Bronchial epithelial cell (primary cell): Measurements from ENCODE around the gene ARID3A. TPM values are rescaled to one million over a fixed set of nuclear protein-coding genes. Genes with fewer than 3 reads are reported as not detected.

Experiments
- DNase-seq: peaks from one replicate; pipeline ENCODE4 v3.0.0-alpha.2; 2010; ENCODE audit warnings: low read depth
- FAIRE-seq: peaks from 2 replicates; lab custom pipeline; 2011; peaks lifted over from hg19 to GRCh38; lab: Jason Lieb, UNC
- H3K27me3 ChIP-seq: 2 replicates; pipeline ENCODE4 v1.5.1; 2011; ENCODE audit warnings: low read length; ENCODE audit not compliant: control insufficient read depth, insufficient read depth
- H3K36me3 ChIP-seq: 2 replicates; pipeline ENCODE4 v1.5.1; 2011; ENCODE audit warnings: low read length; ENCODE audit not compliant: control insufficient read depth, insufficient read depth
- H3K4me3 ChIP-seq: 2 replicates; pipeline ENCODE4 v1.5.1; 2011; ENCODE audit warnings: mild to moderate bottlenecking, low read depth, low read length, control low read depth
- total RNA-seq: library from RNA; depleted of rRNA; stranded (reverse); fragments of >200 nt; gene quantifications from 2 replicates; pipeline ENCODE4 v1.2.1, GENCODE V29; 2014
- TF ChIP-seq, protein P1 (sequence below): IDR thresholded peaks from 2 replicates; pipeline ENCODE4 v1.5.1; 2011; ENCODE audit warnings: mild to moderate bottlenecking, moderate library complexity, low read length, control low read depth, inconsistent platforms; ENCODE audit not compliant: insufficient read depth, severe bottlenecking

ARID3A gene
- total RNA-seq, 1 donor from 2014 or later, result 15.8 TPM

DNA sequence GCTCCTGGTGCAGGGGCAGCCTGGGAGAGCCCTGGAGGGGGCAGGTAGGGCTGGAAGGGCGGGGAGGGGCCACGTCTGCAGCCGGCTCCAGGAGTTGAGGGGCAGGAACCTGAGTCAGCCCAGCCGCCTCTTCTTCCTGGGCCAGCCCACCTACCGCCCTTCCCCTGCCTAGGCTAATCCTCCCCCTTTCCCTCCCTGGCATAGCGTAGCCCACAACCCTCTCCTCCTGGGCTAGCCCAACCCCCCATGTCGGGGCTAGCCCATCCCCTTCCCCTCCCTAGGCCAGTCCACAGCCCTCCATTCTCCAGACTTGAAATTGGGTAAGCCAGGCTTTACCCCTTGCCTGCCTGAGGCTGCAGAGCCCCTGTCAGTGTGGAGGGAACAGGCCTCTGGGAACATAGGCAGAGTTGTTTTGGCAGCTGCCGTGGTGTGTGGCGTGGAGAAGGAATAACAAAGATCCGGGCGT lies 37.7 kb downstream of the ARID3A start:
- Histone ChIP-seq H3K4me3 (no peak overlapping the region), H3K27me3 (no peaks in the 10 kb centered on the region), H3K36me3 (peaks cover 18% of the 10 kb centered on the region)
- TF ChIP-seq, protein P1, sequence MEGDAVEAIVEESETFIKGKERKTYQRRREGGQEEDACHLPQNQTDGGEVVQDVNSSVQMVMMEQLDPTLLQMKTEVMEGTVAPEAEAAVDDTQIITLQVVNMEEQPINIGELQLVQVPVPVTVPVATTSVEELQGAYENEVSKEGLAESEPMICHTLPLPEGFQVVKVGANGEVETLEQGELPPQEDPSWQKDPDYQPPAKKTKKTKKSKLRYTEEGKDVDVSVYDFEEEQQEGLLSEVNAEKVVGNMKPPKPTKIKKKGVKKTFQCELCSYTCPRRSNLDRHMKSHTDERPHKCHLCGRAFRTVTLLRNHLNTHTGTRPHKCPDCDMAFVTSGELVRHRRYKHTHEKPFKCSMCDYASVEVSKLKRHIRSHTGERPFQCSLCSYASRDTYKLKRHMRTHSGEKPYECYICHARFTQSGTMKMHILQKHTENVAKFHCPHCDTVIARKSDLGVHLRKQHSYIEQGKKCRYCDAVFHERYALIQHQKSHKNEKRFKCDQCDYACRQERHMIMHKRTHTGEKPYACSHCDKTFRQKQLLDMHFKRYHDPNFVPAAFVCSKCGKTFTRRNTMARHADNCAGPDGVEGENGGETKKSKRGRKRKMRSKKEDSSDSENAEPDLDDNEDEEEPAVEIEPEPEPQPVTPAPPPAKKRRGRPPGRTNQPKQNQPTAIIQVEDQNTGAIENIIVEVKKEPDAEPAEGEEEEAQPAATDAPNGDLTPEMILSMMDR, result no peak
- DNase-seq (no peak), FAIRE-seq (no peak)

DNA sequence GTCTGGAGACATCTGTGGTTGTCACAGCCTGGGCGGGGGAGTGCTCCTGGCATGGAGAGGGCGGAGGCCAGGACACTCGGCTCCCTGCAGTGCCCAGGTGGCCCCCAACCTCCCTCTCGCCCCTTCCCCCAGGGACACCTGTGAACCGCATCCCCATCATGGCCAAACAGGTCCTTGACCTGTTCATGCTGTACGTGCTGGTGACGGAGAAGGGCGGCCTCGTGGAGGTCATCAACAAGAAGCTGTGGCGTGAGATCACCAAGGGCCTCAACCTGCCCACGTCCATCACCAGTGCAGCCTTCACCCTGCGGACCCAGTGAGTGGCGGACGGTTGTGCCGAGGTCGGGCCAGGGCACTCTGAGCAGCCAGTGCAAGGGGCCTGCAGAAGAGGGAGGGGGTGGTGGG lies 38.3 kb downstream of the ARID3A start:
- no peaks in the 10 kb centered on the region for H3K27me3 ChIP-seq
- no peak overlapping the region for H3K4me3 ChIP-seq
- FAIRE-seq, result no peak
- DNase-seq, result no peak
- peaks cover 20% of the 10 kb centered on the region for H3K36me3 ChIP-seq
- TF ChIP-seq, protein P1, result no peak

DNA sequence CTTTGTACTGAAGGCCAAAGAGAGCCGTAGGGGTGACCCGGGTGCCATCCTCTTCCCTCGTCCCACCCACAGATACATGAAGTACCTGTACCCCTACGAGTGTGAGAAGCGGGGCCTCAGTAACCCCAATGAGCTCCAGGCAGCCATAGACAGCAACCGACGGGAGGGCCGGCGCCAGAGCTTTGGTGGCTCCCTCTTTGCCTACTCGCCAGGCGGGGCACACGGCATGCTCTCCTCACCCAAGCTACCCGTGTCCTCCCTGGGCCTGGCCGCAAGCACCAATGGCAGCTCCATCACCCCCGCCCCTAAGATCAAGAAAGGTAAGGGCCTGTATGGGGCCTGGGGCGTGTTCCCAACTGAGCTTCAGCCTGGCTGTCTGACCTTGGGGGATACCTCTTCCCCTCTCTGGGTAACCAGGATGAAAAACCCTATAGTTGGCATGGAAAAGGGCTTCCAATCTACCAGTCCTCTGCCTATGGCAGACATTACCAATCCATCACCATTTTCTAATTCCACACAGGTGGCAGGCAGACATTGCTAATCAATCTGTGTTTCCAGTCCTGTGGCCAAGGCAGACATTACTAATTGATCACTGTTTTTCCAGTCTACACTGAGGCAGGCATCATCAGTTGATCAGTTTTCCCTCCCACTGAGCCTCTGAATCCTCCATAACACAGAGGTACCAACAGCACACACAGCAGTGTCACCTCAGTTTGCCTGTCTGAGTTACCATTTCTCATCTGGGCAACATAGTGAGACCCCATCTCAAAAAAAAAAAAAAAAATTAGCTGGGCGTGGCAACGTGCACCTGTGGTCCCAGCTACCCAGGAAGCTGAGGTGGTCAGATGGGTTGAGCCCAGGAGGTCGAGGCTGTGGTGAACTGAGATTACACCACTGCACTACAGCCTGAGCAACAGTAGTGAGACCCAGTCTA lies 39.2 kb downstream of the ARID3A start:
- FAIRE-seq (no peak), DNase-seq (no peak)
- TF ChIP-seq, protein P1, result no peak
- no peaks in the 10 kb centered on the region for H3K27me3 ChIP-seq
- H3K4me3 ChIP-seq, result no peak overlapping the region
- peaks cover 20% of the 10 kb centered on the region for H3K36me3 ChIP-seq

DNA sequence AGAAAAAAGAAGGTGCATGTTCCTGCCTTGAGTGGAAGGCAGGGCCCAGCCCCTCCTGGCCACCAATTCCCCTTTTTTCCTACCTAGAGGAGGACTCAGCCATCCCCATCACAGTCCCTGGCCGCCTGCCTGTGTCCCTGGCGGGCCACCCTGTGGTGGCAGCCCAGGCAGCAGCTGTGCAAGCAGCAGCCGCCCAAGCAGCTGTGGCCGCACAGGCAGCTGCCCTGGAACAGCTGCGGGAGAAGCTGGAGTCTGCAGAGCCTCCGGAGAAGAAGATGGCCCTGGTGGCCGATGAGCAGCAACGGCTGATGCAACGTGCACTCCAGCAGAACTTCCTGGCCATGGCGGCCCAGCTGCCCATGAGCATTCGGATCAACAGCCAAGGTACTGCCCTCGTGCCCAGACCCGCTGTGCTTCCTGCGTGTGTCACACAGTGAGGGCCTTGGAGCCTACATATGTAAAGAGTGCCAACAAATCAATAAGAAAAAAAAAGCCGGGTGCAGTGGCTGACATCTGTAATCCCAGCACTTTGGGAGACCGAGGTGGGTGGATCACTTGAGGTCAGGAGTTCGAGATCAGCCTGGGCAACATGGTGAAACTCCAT lies 40.8 kb downstream of the ARID3A start:
- no peak for DNase-seq
- no peak for FAIRE-seq
- TF ChIP-seq, protein P1, result no peak
- peaks cover 24% of the 10 kb centered on the region for H3K36me3 ChIP-seq
- no peak overlapping the region for H3K4me3 ChIP-seq
- H3K27me3 ChIP-seq, result no peaks in the 10 kb centered on the region

DNA sequence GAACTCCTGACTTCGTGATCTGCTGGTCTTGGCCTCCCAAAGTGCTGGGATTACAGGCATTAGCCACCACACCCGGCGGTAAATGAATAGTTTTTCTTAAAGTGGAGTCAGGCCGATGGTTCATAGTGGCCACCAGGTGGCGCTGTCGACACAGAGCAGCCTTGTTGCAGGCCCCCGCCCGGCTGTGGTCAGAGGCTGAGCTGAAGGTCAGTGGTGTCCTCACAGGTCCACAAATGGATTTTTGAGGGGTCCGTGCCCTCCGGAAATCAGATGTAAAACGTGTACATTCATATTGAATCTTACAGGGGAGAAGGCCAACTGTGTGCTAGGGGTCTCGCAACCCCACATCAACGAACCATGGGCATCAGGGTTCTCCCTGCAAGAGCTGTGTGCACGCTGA lies 44.9 kb downstream of the ARID3A start:
- FAIRE-seq (no peak), DNase-seq (no peak)
- Histone ChIP-seq H3K36me3 (peaks cover 14% of the 10 kb centered on the region), H3K27me3 (no peaks in the 10 kb centered on the region), H3K4me3 (no peak overlapping the region)
- TF ChIP-seq, protein P1, result peak; percentile 58
